BE2C (cell line): ENCODE results near the gene HIPK4.

Experiments
- DNase-seq: peaks from one replicate; pipeline ENCODE4 v3.0.0-alpha.2; 2020
- H3K27me3 ChIP-seq: fragments of 250-450 bp; sonication (Bioruptor Pico); 2 replicates; pipeline ENCODE4 v1.5.1; 2020; ENCODE audit warnings: mild to moderate bottlenecking
- H3K36me3 ChIP-seq: fragments of 250-450 bp; sonication (Bioruptor Pico); 2 replicates; pipeline ENCODE4 v1.5.1; 2020; ENCODE audit warnings: mild to moderate bottlenecking
- H3K4me1 ChIP-seq: fragments of 250-450 bp; sonication (Bioruptor Pico); 2 replicates; pipeline ENCODE4 v1.5.1; 2020
- H3K4me3 ChIP-seq: 2 replicates; pipeline ENCODE4 v1.5.1; 2011; ENCODE audit warnings: low read depth, low read length
- H3K9me3 ChIP-seq: fragments of 250-450 bp; sonication (Bioruptor Pico); 2 replicates; pipeline ENCODE4 v1.5.1; 2020
- TF ChIP-seq, protein P1 (sequence below): IDR thresholded peaks from 2 replicates; pipeline ENCODE4 v1.5.1; 2012; ENCODE audit warnings: mild to moderate bottlenecking, low read depth, low read length

HIPK4 gene

DNA sequence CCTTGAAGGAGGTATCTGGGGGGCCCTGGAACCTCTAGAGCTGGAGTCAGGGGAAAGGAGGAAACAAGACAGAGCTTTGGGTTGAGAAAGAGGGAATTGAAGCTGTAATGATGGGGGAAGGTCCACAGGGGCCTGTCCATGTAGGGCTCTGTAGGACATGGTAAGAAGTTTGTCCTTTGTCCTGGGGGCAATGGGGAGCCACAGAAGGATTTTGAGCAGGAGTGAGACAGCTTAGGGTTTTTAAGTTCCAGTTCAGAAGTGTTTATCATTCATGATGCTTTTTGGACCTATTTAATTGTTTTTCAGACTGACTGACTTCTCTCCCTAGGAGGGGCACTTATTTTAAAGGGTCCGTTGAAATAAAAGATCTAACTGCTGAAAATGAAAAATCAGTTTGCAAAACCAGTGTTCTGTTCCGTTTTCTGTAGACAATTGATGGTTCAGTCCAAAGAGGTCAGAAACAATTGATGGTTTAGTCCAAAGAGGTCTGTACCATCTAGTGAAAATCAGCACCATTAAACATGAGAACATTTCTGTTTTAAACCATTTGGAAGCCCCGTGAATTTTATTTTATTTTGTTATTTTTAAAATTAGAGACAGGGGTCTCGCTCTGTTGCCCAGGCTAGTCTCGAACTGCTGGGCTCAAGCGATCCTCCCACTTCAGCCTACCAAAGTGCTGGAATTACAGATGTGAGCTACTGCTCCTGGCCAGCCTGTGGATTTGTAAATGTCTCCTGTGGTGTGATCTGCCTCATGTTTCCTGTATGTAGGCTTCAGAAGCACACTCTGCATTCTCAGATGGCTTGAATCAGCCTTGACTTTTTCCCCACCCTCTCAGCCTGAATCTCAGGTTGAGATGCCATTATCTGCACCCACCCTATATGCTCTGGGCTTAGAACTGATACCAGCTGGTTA lies 33.0 kb downstream of the HIPK4 start:
- no peak for DNase-seq
- Histone ChIP-seq H3K4me1 (no peaks in the 10 kb centered on the region), H3K4me3 (no peak overlapping the region), H3K9me3 (no peaks in the 10 kb centered on the region), H3K36me3 (no peaks in the 10 kb centered on the region), H3K27me3 (no peaks in the 10 kb centered on the region)
- TF ChIP-seq, protein P1, sequence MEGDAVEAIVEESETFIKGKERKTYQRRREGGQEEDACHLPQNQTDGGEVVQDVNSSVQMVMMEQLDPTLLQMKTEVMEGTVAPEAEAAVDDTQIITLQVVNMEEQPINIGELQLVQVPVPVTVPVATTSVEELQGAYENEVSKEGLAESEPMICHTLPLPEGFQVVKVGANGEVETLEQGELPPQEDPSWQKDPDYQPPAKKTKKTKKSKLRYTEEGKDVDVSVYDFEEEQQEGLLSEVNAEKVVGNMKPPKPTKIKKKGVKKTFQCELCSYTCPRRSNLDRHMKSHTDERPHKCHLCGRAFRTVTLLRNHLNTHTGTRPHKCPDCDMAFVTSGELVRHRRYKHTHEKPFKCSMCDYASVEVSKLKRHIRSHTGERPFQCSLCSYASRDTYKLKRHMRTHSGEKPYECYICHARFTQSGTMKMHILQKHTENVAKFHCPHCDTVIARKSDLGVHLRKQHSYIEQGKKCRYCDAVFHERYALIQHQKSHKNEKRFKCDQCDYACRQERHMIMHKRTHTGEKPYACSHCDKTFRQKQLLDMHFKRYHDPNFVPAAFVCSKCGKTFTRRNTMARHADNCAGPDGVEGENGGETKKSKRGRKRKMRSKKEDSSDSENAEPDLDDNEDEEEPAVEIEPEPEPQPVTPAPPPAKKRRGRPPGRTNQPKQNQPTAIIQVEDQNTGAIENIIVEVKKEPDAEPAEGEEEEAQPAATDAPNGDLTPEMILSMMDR: no peak

DNA sequence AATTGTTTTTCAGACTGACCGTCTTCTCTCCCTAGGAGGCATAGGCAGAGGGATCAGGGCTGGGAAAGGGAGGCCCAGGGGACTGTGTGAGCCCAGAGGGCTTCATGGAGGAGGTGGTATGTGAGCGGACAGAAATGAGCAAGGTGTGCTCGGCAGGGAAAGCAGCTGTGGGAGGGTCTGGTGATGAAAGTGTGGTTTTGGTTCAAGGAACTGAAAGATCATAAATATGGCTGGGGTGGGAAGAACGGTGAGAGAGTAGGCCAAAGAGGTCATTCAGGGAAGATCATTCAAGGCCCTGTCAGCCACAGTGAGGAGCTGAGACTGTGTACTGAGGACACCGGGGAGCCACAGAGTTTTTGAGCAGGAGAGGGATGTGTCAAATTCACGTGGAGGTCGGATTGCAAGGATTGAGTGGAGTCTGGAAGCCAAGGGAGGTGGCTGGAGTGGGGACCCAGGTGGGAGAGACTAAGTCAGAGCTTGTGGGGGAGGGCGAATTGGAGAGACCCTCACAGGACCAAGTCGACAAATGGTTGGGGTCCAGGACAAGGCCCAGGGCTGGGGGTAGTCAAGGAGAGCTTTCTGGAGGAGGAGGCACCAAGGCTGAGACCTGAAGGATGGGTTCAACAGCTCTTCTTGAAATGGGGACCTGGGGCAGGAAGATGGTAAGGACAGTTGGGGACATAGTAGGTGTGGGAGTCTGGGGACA lies 33.9 kb downstream of the HIPK4 start:
- TF ChIP-seq, protein P1: no peak
- Histone ChIP-seq H3K9me3 (no peaks in the 10 kb centered on the region), H3K4me1 (no peaks in the 10 kb centered on the region), H3K4me3 (no peak overlapping the region), H3K27me3 (no peaks in the 10 kb centered on the region), H3K36me3 (no peaks in the 10 kb centered on the region)
- DNase-seq: no peak

DNA sequence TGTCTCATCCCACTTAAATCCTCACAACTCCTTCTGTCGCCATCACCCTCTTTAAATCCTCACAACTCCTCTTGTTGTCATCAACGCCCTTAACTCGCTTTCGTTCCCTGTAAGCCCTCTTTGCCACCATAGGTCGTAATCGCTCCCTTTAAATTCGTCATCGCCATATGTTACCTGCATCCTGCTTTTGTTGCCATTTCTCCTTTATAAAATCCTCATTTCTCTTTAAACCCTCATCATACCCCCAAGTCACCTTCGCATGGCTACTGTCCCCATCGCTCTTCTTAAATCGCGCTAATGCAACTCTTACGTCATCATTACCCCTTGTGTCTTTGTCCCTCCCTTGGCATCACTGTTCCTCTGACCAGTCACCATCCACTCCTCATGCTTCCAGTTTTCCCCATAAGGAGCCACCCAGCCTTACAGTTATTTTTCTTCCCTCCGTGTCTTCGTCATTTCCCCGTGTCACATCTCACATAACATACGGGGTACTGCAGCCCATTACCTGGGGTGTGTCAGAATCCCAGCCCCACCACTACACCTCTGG lies 40.9 kb downstream of the HIPK4 start:
- peak overlapping the region; percentile 70 for H3K4me3 ChIP-seq
- DNase-seq: no peak
- TF ChIP-seq, protein P1: no peak

DNA sequence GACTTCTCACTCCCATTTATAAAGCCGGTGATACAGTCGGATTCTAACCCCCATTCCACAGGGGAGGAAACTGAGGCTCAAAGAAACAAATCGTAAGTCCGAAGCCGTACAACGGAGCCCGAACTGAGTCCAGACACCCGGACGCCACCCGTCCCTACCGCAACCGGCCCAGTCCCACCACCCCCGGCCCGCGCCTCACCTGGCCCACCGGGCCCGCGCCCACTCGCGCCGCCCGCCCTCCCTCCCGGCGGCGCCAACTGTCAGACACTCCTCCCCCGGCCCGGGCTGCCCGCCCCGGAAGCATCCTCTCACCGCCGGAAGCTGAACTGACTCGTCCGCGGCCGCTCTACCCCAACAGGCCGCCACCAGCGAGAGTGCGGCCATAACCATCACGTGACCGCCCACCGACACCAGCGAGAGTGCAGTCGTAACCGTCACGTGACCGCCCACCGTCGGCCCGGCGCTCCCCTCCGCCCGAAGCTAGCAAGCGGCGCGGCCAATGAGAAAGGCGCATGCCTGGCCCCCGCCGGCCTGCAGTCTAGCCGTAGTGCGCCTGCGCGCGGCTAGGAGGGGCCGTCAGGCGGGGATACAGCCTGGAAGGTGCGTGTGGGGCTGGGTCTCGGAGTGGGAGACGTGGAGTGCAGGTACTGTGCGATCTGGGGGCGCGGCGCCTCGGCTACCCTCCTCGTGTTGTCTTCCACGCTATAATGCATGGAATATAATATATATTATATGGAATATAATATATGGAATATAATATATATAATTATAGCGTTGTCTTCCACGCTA lies 41.7 kb downstream of the HIPK4 start, which contains the start of the genes C19orf47 and PLD3:
TSS of gene C19orf47 (minus strand) at position 273 of the 789 bp plus-strand sequence. CDS start 6,540 bp downstream, outside the sequence.
TSS of gene PLD3 (plus strand) at position 571 of the 789 bp plus-strand sequence. CDS start 17,789 bp downstream, outside the sequence.
- Histone ChIP-seq H3K36me3 (no peaks in the 10 kb centered on the region), H3K4me3 (peak within 1 kb of the TSS; percentile 97), H3K4me1 (no peaks in the 10 kb centered on the region), H3K27me3 (no peaks in the 10 kb centered on the region), H3K9me3 (no peaks in the 10 kb centered on the region)
- DNase-seq: peak; percentile 99
- TF ChIP-seq, protein P1: no peak

More for the DNA sequence above, 40.9 kb downstream of the HIPK4 start:
- Histone ChIP-seq H3K9me3 (no peaks in the 10 kb centered on the region), H3K36me3 (no peaks in the 10 kb centered on the region), H3K4me1 (no peaks in the 10 kb centered on the region), H3K27me3 (no peaks in the 10 kb centered on the region)

DNA sequence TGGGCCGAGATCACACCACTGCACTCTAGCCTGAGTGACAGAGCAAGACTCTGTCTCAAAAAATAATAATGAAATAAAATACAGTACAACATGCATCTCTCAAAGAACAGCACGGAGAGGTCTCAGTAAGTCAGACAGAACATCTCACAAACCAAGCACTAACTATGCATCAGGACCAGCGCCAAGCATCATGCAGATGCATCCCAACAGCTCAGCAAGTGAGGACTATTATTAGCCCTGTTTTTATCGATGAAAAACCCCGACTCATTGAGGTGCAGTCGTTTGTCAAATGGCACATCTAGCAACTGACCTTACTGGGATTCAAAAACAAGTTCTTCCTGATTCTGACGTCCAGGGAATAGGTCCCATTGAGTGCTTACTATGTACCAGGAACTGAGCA lies 45.6 kb downstream of the HIPK4 start:
- H3K36me3 ChIP-seq: peaks cover 7% of the 10 kb centered on the region
- no peaks in the 10 kb centered on the region for H3K4me1 ChIP-seq
- DNase-seq: no peak
- no peaks in the 10 kb centered on the region for H3K9me3 ChIP-seq
- H3K4me3 ChIP-seq: no peak overlapping the region
- TF ChIP-seq, protein P1: no peak
- no peaks in the 10 kb centered on the region for H3K27me3 ChIP-seq
